Measurements from ENCODE around the gene CFC1. TPM values are rescaled to one million over a fixed set of nuclear protein-coding genes. Genes with fewer than 3 reads are reported as not detected.
"Not testable (repeated sequence)": the region's sequence is repeated elsewhere in the genome, so short reads cannot be mapped to it uniquely, and the experiment has no call there.

The CFC1 gene
- total RNA-seq (2012; rRNA removed) = not detected in 2 replicates

DNA sequence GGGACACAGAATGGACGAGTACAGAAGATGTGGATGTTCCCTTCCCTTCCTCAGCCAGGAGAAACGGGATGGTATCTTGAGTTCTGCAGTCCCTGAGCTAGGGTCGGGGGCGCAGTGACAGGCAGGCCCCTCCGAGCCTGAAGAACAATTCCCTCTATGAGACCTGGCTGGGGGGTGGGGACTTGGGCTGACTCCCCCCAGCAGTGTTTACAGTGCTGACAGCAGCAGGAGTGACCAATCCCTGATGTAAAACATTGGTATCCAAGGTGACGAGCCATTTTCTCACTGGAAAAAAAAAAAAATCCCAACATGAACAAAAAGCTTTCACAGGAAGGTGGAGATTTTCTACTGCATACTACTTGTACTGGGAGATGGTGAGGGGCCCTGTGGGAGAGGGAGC is at the start of gene CFC1:
TSS of gene CFC1 (minus strand) at position 183 of the 400 bp plus-strand sequence. CDS start 288 bp downstream, outside the sequence.
- not testable (repeated sequence) for H3K27me3 ChIP-seq (ENCODE audit: control insufficient read depth, insufficient read depth, low read length); H3K4me3 ChIP-seq (ENCODE audit: low read length); H3K4me2 ChIP-seq (ENCODE audit: low read length); H3K36me3 ChIP-seq (ENCODE audit: insufficient read depth, low read length); H3K4me1 ChIP-seq (ENCODE audit: control insufficient read depth, insufficient read depth, low read length); H3K9me3 ChIP-seq (replicated peaks; ENCODE audit: low read length); H3K9ac ChIP-seq (ENCODE audit: low read depth, low read length)

DNA sequence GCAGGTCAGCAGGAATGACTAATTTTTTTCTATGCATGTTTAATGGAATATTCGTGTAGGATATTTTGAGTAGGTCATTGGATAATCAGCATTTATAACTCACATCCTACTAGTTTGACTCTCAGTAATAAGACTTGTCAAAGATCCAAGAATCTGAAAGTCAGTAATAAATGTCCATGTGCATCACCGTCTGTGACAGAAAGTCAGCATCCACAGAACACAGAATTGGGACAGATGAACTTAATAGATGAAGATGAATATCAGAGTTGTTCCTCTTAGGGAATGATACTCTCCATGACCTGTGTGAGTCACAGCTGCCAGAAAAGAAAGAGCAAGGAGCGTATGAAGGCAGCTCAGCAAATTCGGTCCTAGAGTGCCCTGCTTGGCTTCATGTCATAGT is 42.3 kb upstream of the CFC1 start:
- H3K9me3 ChIP-seq (replicated peaks; ENCODE audit: low read length); H3K36me3 ChIP-seq (ENCODE audit: insufficient read depth, low read length); H3K4me3 ChIP-seq (ENCODE audit: low read length); H3K9ac ChIP-seq (ENCODE audit: low read depth, low read length); H3K27me3 ChIP-seq (ENCODE audit: control insufficient read depth, insufficient read depth, low read length); H3K4me2 ChIP-seq (ENCODE audit: low read length); H3K4me1 ChIP-seq (ENCODE audit: control insufficient read depth, insufficient read depth, low read length): not testable (repeated sequence)

DNA sequence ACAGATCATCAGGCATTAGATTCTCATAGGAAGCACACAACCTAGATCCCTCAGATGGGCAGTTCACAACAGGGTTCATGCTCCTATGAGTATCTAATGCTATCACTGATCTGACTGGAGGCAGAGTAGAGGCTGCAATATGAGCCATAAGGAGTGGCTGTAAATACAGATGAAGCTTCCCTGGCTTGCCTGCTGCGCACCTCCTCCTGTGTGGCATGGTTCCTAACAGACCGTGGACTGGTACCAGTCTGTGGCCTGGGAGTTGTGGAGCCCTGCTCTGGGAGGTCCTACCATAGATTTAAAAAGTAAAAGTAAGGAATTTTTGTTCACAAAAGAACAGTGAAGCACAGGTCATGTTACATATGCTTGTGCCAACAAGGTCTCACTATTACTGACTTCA is 39.6 kb upstream of the CFC1 start:
- not testable (repeated sequence) for H3K9ac ChIP-seq (ENCODE audit: low read depth, low read length); H3K4me2 ChIP-seq (ENCODE audit: low read length); H3K36me3 ChIP-seq (ENCODE audit: insufficient read depth, low read length); H3K4me3 ChIP-seq (ENCODE audit: low read length); H3K27me3 ChIP-seq (ENCODE audit: control insufficient read depth, insufficient read depth, low read length); H3K9me3 ChIP-seq (replicated peaks; ENCODE audit: low read length); H3K4me1 ChIP-seq (ENCODE audit: control insufficient read depth, insufficient read depth, low read length)

DNA sequence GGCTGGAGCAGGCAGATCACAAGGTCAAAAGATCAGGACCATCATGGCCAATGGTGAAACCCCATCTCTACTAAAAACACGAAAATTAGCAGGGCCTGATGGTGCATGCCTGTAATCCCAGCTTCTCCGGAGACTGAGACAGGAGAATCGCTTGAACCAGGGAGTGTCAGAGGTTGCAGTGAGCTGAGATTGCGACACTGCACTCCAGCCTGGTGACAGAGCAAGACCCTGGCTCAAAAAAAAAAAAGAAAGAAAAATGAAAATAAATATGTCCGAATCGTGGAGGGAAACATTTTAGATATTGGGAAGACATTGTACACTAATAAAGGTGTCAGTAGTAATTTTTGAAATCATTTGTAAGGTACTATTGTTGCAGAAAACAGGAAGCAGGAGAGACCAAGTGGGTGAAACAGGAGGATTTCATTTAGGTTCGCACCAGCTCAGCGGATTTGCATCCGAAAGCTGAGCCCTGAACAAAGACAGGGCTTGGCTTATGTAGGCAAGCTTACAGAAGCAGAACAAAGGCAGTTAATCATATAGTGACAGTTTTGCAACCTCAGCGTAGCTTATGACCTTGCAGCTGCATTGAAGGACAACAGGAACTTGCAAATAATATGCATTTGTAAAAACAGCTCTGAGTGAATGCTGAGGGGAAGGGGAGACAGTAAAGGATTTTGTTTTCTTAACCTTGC is 29.6 kb upstream of the CFC1 start:
- not testable (repeated sequence) for H3K9me3 ChIP-seq (replicated peaks; ENCODE audit: low read length); H3K4me2 ChIP-seq (ENCODE audit: low read length); H3K27me3 ChIP-seq (ENCODE audit: control insufficient read depth, insufficient read depth, low read length); H3K4me3 ChIP-seq (ENCODE audit: low read length); H3K36me3 ChIP-seq (ENCODE audit: insufficient read depth, low read length); H3K4me1 ChIP-seq (ENCODE audit: control insufficient read depth, insufficient read depth, low read length); H3K9ac ChIP-seq (ENCODE audit: low read depth, low read length)

DNA sequence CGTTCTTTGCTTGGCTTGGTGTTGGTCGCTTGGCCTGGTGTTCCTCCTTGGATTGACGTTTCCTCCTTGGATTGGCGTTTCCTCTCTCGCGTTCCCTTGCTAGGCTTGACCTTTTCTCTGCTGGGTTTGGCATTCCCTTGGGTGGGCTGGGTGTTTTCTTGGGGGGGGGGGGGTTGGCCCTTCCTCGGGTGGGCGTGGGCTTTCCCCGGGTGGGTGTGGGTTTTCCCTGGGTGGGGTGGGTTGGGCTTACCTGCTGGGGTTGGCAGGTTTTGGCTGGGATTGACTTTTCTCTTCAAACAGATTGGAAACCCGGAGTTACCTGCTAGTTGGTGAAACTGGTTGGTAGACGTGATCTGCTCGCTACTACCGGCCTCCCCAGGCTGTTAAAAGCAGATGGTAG is 11.8 kb upstream of the CFC1 start, which contains the start of gene POTEJ:
TSS of gene POTEJ (plus strand) at position 301 of the 400 bp plus-strand sequence. CDS start at position 394, 93 bp downstream.
- H3K4me3 ChIP-seq (ENCODE audit: low read length); H3K9me3 ChIP-seq (replicated peaks; ENCODE audit: low read length); H3K4me1 ChIP-seq (ENCODE audit: control insufficient read depth, insufficient read depth, low read length); H3K27me3 ChIP-seq (ENCODE audit: control insufficient read depth, insufficient read depth, low read length); H3K9ac ChIP-seq (ENCODE audit: low read depth, low read length); H3K4me2 ChIP-seq (ENCODE audit: low read length); H3K36me3 ChIP-seq (ENCODE audit: insufficient read depth, low read length): not testable (repeated sequence)

DNA sequence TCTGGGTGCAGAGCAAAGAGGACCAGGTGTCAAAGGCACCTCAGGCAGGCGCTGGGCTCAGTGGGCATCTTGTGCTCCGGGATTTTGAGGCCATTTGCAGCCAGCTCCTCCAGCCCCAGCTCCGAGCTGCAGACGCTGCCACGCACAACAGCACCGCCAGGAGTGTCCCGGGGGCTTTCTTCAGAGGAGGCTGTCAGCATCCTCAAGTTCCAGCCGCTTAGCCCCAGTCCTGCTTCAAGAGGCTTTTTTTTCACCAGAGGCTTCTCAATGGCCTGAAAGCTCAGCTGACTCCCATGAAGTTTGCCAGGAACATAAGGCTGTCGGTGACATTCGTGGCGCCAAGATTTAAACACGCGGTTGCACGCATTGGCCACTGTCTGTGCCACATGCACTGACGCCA is 11.1 kb upstream of the CFC1 start:
- not testable (repeated sequence) for H3K36me3 ChIP-seq (ENCODE audit: insufficient read depth, low read length); H3K4me3 ChIP-seq (ENCODE audit: low read length); H3K27me3 ChIP-seq (ENCODE audit: control insufficient read depth, insufficient read depth, low read length); H3K9me3 ChIP-seq (replicated peaks; ENCODE audit: low read length); H3K9ac ChIP-seq (ENCODE audit: low read depth, low read length); H3K4me1 ChIP-seq (ENCODE audit: control insufficient read depth, insufficient read depth, low read length); H3K4me2 ChIP-seq (ENCODE audit: low read length)

DNA sequence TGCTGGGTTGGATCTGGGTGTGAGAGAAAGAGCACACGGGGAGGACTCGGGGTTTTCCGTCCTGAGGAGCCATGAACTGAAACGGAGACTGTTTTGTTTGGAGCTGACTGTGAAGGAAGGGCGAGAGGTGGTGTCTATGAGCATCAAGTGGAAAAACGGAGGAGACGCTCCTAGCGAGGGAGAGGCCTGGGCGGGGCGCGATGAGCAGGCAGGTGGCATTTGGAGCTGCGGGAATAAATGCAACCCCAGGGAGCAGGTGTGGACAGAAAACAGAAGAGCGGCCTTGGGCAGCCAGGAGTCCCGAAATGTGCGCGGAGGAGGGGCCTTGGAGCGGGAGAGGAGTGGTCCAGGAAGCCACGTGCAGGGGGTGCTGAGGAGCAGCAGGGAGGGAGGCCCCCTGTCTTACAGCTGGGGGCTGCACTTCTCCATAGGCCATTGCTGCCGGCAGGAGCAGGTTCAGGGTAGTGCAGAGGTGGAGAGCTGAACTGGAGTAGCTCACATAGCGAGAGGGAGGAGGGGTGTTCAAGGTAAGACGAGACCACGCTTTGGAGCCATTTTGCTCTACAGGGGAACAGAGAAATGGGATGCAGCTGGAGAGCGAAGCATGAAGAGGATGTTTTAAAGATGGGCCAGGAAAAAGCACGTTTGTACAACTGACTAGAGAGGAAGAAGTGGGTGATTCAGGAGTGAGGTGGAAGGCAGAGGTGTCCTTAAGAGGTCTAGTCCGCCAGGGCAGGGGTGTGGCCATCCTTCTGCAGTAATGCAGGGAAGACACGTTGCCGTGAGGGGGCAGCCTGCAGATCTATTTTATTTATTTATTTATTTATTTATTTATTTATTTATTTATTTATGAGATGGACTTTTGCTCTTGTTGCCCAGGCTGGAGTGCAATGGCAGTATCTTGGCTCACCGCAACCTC is 9.9 kb upstream of the CFC1 start:
- H3K4me1 ChIP-seq (ENCODE audit: control insufficient read depth, insufficient read depth, low read length); H3K4me3 ChIP-seq (ENCODE audit: low read length); H3K36me3 ChIP-seq (ENCODE audit: insufficient read depth, low read length); H3K4me2 ChIP-seq (ENCODE audit: low read length); H3K27me3 ChIP-seq (ENCODE audit: control insufficient read depth, insufficient read depth, low read length); H3K9ac ChIP-seq (ENCODE audit: low read depth, low read length); H3K9me3 ChIP-seq (replicated peaks; ENCODE audit: low read length): not testable (repeated sequence)

DNA sequence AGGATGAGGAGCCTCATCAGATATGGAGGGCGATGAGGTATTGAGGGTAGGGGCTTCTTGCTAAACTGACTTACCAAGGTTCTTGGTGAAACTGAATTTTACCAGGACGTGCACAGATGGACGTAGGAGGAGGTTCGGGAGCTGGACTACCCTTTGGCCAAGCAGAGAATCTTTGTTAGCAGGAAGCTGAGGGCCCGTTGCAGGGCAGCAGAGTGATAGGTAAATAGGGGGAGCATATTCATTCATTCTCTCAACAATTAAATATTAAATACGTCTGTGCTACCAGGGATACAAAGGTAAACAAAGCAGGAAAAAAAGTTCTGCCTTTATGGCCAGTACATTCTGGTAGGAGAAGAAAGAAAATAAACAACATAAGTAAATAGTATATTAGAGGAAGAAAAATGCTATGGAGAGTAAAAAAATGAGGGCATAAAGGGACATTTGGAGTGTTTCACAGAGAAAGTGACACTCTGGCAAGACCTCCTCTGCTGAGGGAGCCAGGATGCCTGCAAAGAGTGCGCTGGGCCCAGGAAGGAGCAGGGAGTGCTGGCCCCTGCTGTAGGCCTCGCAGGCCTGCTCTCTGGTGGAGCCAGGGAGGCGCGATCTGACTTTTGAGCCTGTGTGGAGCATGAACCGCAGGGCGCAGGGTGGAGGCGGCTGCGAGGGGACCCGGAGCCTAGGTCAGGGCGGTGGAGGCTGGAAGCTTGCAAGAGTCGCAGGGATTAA is 9.1 kb upstream of the CFC1 start:
- H3K4me2 ChIP-seq (ENCODE audit: low read length); H3K9ac ChIP-seq (ENCODE audit: low read depth, low read length); H3K9me3 ChIP-seq (replicated peaks; ENCODE audit: low read length); H3K36me3 ChIP-seq (ENCODE audit: insufficient read depth, low read length); H3K4me1 ChIP-seq (ENCODE audit: control insufficient read depth, insufficient read depth, low read length); H3K27me3 ChIP-seq (ENCODE audit: control insufficient read depth, insufficient read depth, low read length); H3K4me3 ChIP-seq (ENCODE audit: low read length): not testable (repeated sequence)

DNA sequence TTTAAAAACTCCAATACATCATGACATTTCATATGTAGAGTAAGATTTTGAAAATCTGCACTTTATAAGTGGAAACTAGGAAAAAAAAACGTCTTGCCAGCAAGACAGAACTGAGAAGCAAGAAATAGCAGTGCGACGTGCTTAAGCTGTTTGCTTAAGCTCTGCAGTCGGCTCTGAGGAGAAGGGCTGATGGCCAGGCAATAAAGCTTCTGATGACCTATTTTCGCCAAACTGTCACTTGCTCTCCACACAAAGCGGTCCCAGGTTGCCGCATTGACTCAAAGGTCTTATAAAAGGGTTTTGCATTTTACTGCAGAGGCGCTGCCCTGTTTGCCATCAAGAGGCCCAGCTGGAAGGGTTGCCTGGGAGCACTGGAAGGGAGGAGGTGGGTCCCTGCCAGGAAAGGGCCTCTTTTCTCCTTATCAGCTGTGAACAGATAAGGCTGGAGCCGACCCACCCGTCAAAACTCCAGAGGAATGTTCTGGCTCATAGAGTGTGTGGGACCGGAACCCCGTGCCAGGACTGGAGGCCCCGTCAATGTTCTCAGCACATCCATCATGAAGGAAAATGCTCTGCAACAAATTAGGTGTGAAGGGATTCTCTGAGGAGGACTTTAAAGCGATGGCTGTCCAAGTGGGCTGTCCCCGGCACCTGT is 2.4 kb upstream of the CFC1 start:
- H3K4me2 ChIP-seq (ENCODE audit: low read length); H3K9me3 ChIP-seq (replicated peaks; ENCODE audit: low read length); H3K4me1 ChIP-seq (ENCODE audit: control insufficient read depth, insufficient read depth, low read length); H3K4me3 ChIP-seq (ENCODE audit: low read length); H3K27me3 ChIP-seq (ENCODE audit: control insufficient read depth, insufficient read depth, low read length); H3K9ac ChIP-seq (ENCODE audit: low read depth, low read length); H3K36me3 ChIP-seq (ENCODE audit: insufficient read depth, low read length): not testable (repeated sequence)

DNA sequence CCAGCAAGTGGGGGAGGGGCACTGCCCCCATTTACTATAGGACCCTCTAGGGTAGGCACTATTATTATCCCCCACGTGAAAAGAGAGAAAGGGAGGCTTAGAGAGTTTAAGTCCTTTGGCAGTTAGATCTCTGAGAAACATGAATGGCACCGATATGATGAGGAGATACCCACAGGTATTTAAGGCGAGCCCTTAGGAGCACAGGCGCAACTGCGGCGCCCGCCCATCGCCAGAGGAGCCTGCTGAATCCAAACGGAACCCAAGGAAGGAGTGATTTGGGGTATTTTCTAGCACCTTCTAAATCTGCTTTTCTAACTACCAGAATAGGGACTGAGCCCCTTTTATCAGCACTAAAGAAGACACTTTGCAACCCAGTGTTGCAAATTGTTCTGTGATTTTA is 551 bp upstream of the CFC1 start:
- H3K9me3 ChIP-seq (replicated peaks; ENCODE audit: low read length); H3K4me3 ChIP-seq (ENCODE audit: low read length); H3K27me3 ChIP-seq (ENCODE audit: control insufficient read depth, insufficient read depth, low read length); H3K4me1 ChIP-seq (ENCODE audit: control insufficient read depth, insufficient read depth, low read length); H3K36me3 ChIP-seq (ENCODE audit: insufficient read depth, low read length); H3K9ac ChIP-seq (ENCODE audit: low read depth, low read length); H3K4me2 ChIP-seq (ENCODE audit: low read length): not testable (repeated sequence)

DNA sequence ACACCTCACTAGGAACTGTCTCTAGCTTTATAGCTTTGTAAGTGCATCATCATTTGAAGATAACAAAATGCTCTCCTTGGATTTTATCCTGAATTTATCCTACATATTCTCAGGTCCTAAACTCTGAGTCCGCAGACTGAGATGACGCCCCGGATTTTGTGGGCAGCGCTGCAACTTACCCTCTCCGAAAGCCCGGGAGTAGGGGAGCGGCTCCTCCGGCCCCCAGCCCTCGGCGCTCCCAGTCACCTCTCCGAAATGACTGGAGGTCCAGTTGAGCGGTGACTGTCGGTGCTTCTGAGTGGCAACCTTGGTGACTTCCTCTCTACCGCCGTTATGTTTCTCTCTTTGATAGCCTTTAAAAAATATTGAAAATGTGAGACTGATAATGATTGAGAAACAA is 912 bp downstream of the CFC1 start:
- H3K9me3 ChIP-seq (replicated peaks; ENCODE audit: low read length); H3K27me3 ChIP-seq (ENCODE audit: control insufficient read depth, insufficient read depth, low read length); H3K4me3 ChIP-seq (ENCODE audit: low read length); H3K36me3 ChIP-seq (ENCODE audit: insufficient read depth, low read length); H3K4me1 ChIP-seq (ENCODE audit: control insufficient read depth, insufficient read depth, low read length); H3K9ac ChIP-seq (ENCODE audit: low read depth, low read length); H3K4me2 ChIP-seq (ENCODE audit: low read length): not testable (repeated sequence)
